WTC11 (cell line): ENCODE data around the gene DNAJC15. TPM values are rescaled to one million over a fixed set of nuclear protein-coding genes. Genes with fewer than 3 reads are reported as not detected.

Experiments
- ATAC-seq: fragments of 200-7000 bp; cut with Tn5 transposase; 2 replicates; pipeline ENCODE4 v1.10.0; 2021; ENCODE audit warnings: mild to moderate bottlenecking, moderate library complexity
- CTCF ChIA-PET: fragments of 300-600 bp; sonication (Branson Sonifier 250); formaldehyde crosslinking; loops from one replicate; lab custom pipeline; 2021; ENCODE audit warnings: antibody characterized with exemption; lab: Charles Lee
- POLR2A ChIA-PET: fragments of 350-600 bp; sonication (Branson Sonifier 250); formaldehyde crosslinking; loops from one replicate; lab custom pipeline; 2021; ENCODE audit warnings: antibody characterized with exemption; lab: Charles Lee
- DNase-seq: peaks from one replicate; pipeline ENCODE4 v3.0.0; 2021; ENCODE audit warnings: low spot score
- H3K27ac Mint-ChIP-seq: 2 replicates; pipeline ENCODE4 v1.8.0; 2021; ENCODE audit warnings: mixed read lengths
- H3K27me3 Mint-ChIP-seq: 2 replicates; pipeline ENCODE4 v1.8.0; 2021; ENCODE audit warnings: low read depth, mild to moderate bottlenecking, moderate library complexity, mixed read lengths
- H3K36me3 Mint-ChIP-seq: 2 replicates; pipeline ENCODE4 v1.8.0; 2021; ENCODE audit warnings: mixed read lengths
- H3K4me1 Mint-ChIP-seq: 2 replicates; pipeline ENCODE4 v1.8.0; 2022; ENCODE audit warnings: mixed read lengths
- H3K4me3 Mint-ChIP-seq: 2 replicates; pipeline ENCODE4 v1.8.0; 2021; ENCODE audit warnings: mild to moderate bottlenecking, moderate library complexity, mixed read lengths
- H3K9me3 Mint-ChIP-seq: 2 replicates; pipeline ENCODE4 v1.8.0; 2021; ENCODE audit warnings: mixed read lengths
- AR ChIP-seq: fragments of 250-450 bp; sonication (Bioruptor Pico); IDR thresholded peaks from 2 replicates; pipeline ENCODE4 v1.9.0; 2021; ENCODE audit warnings: mild to moderate bottlenecking
- ATF2 ChIP-seq: sonication (generic); formaldehyde crosslinking; IDR thresholded peaks from 2 replicates; pipeline ENCODE4 v1.8.1; 2022; ENCODE audit warnings: low read depth, missing genetic modification reagents, borderline replicate concordance
- CBFB ChIP-seq: sonication (generic); formaldehyde crosslinking; IDR thresholded peaks from 2 replicates; pipeline ENCODE4 v1.8.1; 2022; ENCODE audit warnings: mild to moderate bottlenecking, low read depth, missing genetic modification reagents
- CREB1 ChIP-seq: sonication (generic); formaldehyde crosslinking; IDR thresholded peaks from 2 replicates; pipeline ENCODE4 v1.8.0; 2023; ENCODE audit warnings: mild to moderate bottlenecking, missing genetic modification reagents
- E2F1 ChIP-seq: sonication (generic); formaldehyde crosslinking; IDR thresholded peaks from 2 replicates; pipeline ENCODE4 v1.8.0; 2022; ENCODE audit warnings: mild to moderate bottlenecking, missing genetic modification reagents
- E2F5 ChIP-seq: sonication (generic); formaldehyde crosslinking; IDR thresholded peaks from 2 replicates; pipeline ENCODE4 v1.8.1; 2022; ENCODE audit warnings: mild to moderate bottlenecking, moderate library complexity, missing genetic modification reagents
- ERG ChIP-seq: fragments of 250-450 bp; sonication (Bioruptor Pico); IDR thresholded peaks from 2 replicates; pipeline ENCODE4 v1.8.0; 2021; ENCODE audit warnings: mild to moderate bottlenecking
- FOXP1 ChIP-seq: sonication (generic); formaldehyde crosslinking; IDR thresholded peaks from 2 replicates; pipeline ENCODE4 v1.8.0; 2022; ENCODE audit warnings: missing genetic modification reagents, mild to moderate bottlenecking, moderate library complexity, borderline replicate concordance
- GRHL2 ChIP-seq: fragments of 250-450 bp; sonication (Bioruptor Pico); IDR thresholded peaks from 2 replicates; pipeline ENCODE4 v1.8.0; 2022; ENCODE audit warnings: mild to moderate bottlenecking, moderate library complexity; ENCODE audit not compliant: insufficient replicate concordance, severe bottlenecking
- GTF2I ChIP-seq: fragments of 250-450 bp; sonication (Bioruptor Pico); conservative IDR thresholded peaks from 2 replicates; pipeline ENCODE4 v1.4.0; 2021; ENCODE audit warnings: mild to moderate bottlenecking
- IRF2 ChIP-seq: sonication (generic); formaldehyde crosslinking; IDR thresholded peaks from 2 replicates; pipeline ENCODE4 v1.8.0; 2022; ENCODE audit warnings: low read depth, missing genetic modification reagents, borderline replicate concordance
- JUN ChIP-seq: sonication (generic); formaldehyde crosslinking; IDR thresholded peaks from 2 replicates; pipeline ENCODE4 v1.8.0; 2023; ENCODE audit warnings: mild to moderate bottlenecking, missing genetic modification reagents
- NFE2L1 ChIP-seq: sonication (generic); formaldehyde crosslinking; IDR thresholded peaks from 2 replicates; pipeline ENCODE4 v1.8.1; 2023; ENCODE audit warnings: missing genetic modification reagents
- PRDM15 ChIP-seq: sonication (generic); formaldehyde crosslinking; IDR thresholded peaks from 2 replicates; pipeline ENCODE4 v1.8.0; 2022; ENCODE audit warnings: missing genetic modification reagents
- RORB ChIP-seq: fragments of 250-450 bp; sonication (Bioruptor Pico); IDR thresholded peaks from 2 replicates; pipeline ENCODE4 v1.9.0; 2021; ENCODE audit warnings: mild to moderate bottlenecking
- SMAD4 ChIP-seq: sonication (generic); formaldehyde crosslinking; IDR thresholded peaks from 2 replicates; pipeline ENCODE4 v1.8.0; 2022; ENCODE audit warnings: mild to moderate bottlenecking, missing genetic modification reagents
- SP1 ChIP-seq: sonication (generic); formaldehyde crosslinking; conservative IDR thresholded peaks from 2 replicates; pipeline ENCODE4 v1.8.1; 2022; ENCODE audit warnings: missing genetic modification reagents
- TCF7 ChIP-seq: sonication (generic); formaldehyde crosslinking; IDR thresholded peaks from 2 replicates; pipeline ENCODE4 v1.8.0; 2022; ENCODE audit warnings: mild to moderate bottlenecking, low read depth, missing genetic modification reagents, moderate library complexity
- TEAD4 ChIP-seq: sonication (generic); formaldehyde crosslinking; IDR thresholded peaks from 2 replicates; pipeline ENCODE4 v1.8.0; 2022; ENCODE audit warnings: mild to moderate bottlenecking, missing genetic modification reagents
- ZBTB21 ChIP-seq: sonication (generic); formaldehyde crosslinking; IDR thresholded peaks from 2 replicates; pipeline ENCODE4 v1.8.1; 2023; ENCODE audit warnings: mild to moderate bottlenecking, missing genetic modification reagents, borderline replicate concordance
- ZNF281 ChIP-seq: sonication (generic); formaldehyde crosslinking; IDR thresholded peaks from 2 replicates; pipeline ENCODE4 v1.8.0; 2023; ENCODE audit warnings: mild to moderate bottlenecking, missing genetic modification reagents
- ZNF396 ChIP-seq: fragments of 250-450 bp; sonication (Bioruptor Pico); IDR thresholded peaks from 2 replicates; pipeline ENCODE4 v1.8.0; 2021; ENCODE audit warnings: mild to moderate bottlenecking, moderate library complexity, borderline replicate concordance
- total RNA-seq: library from RNA; stranded (reverse); gene quantifications from 3 replicates; pipeline ENCODE4 v1.2.3, GENCODE V29; 2021

The DNAJC15 gene
- total RNA-seq, 1 experiment from 2014 or later = 12.2 TPM

- TF ChIP-seq AR (CRISPR knock-in tag) (no peak), PRDM15 (CRISPR knock-in tag) (no peak), TCF7 (CRISPR knock-in tag) (no peak), CREB1 (CRISPR knock-in tag) (no peak), RORB (CRISPR knock-in tag) (no peak)
- TF ChIP-seq, all 79 proteins: peak for 0
These were observed 19.1 kb downstream of the DNAJC15 start (continued) for GRCh38 chr13:43042410-43042921.

GRCh38 chr13:43044720-43045301 lies 21.4 kb downstream of the DNAJC15 start:
- DNase-seq (no peak), ATAC-seq (no peak)
- 0 out of 2 replicates have a peak overlapping the region, but pooled peaks have one; percentile 15 for H3K27ac Mint-ChIP-seq
- H3K9me3 Mint-ChIP-seq = no peaks in the 10 kb centered on the region; the same call in 1 of the 2 replicates
- peaks cover 54% of the 10 kb centered on the region for H3K4me1 Mint-ChIP-seq
- H3K36me3 Mint-ChIP-seq = peaks cover 6% of the 10 kb centered on the region; the same call in 1 of the 2 replicates
- no peaks in the 10 kb centered on the region for H3K27me3 Mint-ChIP-seq
- ChIA-PET CTCF (no interaction called here), POLR2A (no interaction called here)
- no peak overlapping the region for H3K4me3 Mint-ChIP-seq
- no peak for TF ChIP-seq FOXP1 (CRISPR knock-in tag)
- no peak for TF ChIP-seq E2F1
- TF ChIP-seq NFE2L1 (CRISPR knock-in tag) = no peak
- no peak for TF ChIP-seq GRHL2 (CRISPR knock-in tag)
- no peak for TF ChIP-seq SP1 (CRISPR knock-in tag)
- TF ChIP-seq TEAD4 (CRISPR knock-in tag) = no peak
- no peak for TF ChIP-seq GTF2I (CRISPR knock-in tag)
- TF ChIP-seq CREB1 (CRISPR knock-in tag) = no peak
- no peak for TF ChIP-seq ERG (CRISPR knock-in tag)
- TF ChIP-seq ZNF396 (CRISPR knock-in tag) = no peak
- TF ChIP-seq ZNF281 (CRISPR knock-in tag) = no peak
- no peak for TF ChIP-seq ATF2 (CRISPR knock-in tag)
- TF ChIP-seq JUN (CRISPR knock-in tag) = no peak
- TF ChIP-seq ZBTB21 (CRISPR knock-in tag) = no peak
- TF ChIP-seq IRF2 = no peak
- no peak for TF ChIP-seq CBFB (CRISPR knock-in tag)
- no peak for TF ChIP-seq SMAD4 (CRISPR knock-in tag)
- TF ChIP-seq E2F5 (CRISPR knock-in tag) = no peak
